GM23248 (cell line): Measurements from ENCODE around the gene PIP5K1B. TPM values are rescaled to one million over a fixed set of nuclear protein-coding genes. Genes with fewer than 3 reads are reported as not detected.

Source experiments
- DNase-seq: peaks from one replicate; pipeline ENCODE4 v3.0.0-alpha.2; 2015
- H2AFZ ChIP-seq: fragments of 200-600 bp; sonication (generic); 2 replicates; pipeline ENCODE4 v1.6.1; 2016; ENCODE audit warnings: antibody characterized with exemption
- H3F3A ChIP-seq: fragments of 200-600 bp; sonication (generic); 2 replicates; pipeline ENCODE4 v1.6.1; 2016; ENCODE audit warnings: mild to moderate bottlenecking, antibody characterized with exemption, mixed run types; ENCODE audit not compliant: insufficient read depth
- H3K27ac ChIP-seq: fragments of 200-600 bp; sonication (generic); 2 replicates; pipeline ENCODE4 v1.5.1; 2016; ENCODE audit warnings: mild to moderate bottlenecking
- H3K27me3 ChIP-seq: fragments of 200-600 bp; sonication (generic); replicated peaks from 2 replicates; pipeline ENCODE4 v1.6.1; 2016; ENCODE audit warnings: mild to moderate bottlenecking; ENCODE audit not compliant: insufficient read depth
- H3K36me3 ChIP-seq: fragments of 200-600 bp; sonication (generic); 2 replicates; pipeline ENCODE4 v1.6.1; 2016; ENCODE audit warnings: low read depth, mild to moderate bottlenecking
- H3K4me1 ChIP-seq: fragments of 200-600 bp; sonication (generic); 2 replicates; pipeline ENCODE4 v1.6.1; 2016; ENCODE audit warnings: mild to moderate bottlenecking; ENCODE audit not compliant: insufficient read depth
- H3K4me2 ChIP-seq: fragments of 200-600 bp; sonication (generic); one replicate; pipeline ENCODE4 v1.6.1; 2016; ENCODE audit warnings: mild to moderate bottlenecking; ENCODE audit not compliant: unreplicated experiment
- H3K4me3 ChIP-seq: fragments of 200-600 bp; sonication (generic); 2 replicates; pipeline ENCODE4 v1.5.1; 2016; ENCODE audit warnings: mild to moderate bottlenecking
- H3K79me2 ChIP-seq: fragments of 200-600 bp; sonication (generic); 2 replicates; pipeline ENCODE4 v1.6.1; 2016; ENCODE audit warnings: mild to moderate bottlenecking; ENCODE audit not compliant: insufficient read depth
- H3K9ac ChIP-seq: fragments of 200-600 bp; sonication (generic); 2 replicates; pipeline ENCODE4 v1.6.1; 2016; ENCODE audit warnings: mild to moderate bottlenecking
- H3K9me2 ChIP-seq: fragments of 200-600 bp; sonication (generic); 2 replicates; pipeline ENCODE4 v1.6.1; 2016; ENCODE audit warnings: mixed run types, mild to moderate bottlenecking, moderate library complexity; ENCODE audit not compliant: insufficient read depth
- H3K9me3 ChIP-seq: fragments of 200-600 bp; sonication (generic); one replicate; pipeline ENCODE4 v1.6.1; 2017; ENCODE audit warnings: low read depth
- H4K20me1 ChIP-seq: fragments of 200-600 bp; sonication (generic); 2 replicates; pipeline ENCODE4 v1.6.0; 2016; ENCODE audit not compliant: insufficient read depth
- EZH2 ChIP-seq: fragments of 200-600 bp; sonication (generic); IDR thresholded peaks from 2 replicates; pipeline ENCODE4 v1.6.1; 2018; ENCODE audit warnings: antibody characterized with exemption, mild to moderate bottlenecking; ENCODE audit not compliant: insufficient read depth, poor library complexity, severe bottlenecking
- EZH2phosphoT487 ChIP-seq: fragments of 200-600 bp; sonication (generic); IDR thresholded peaks from 2 replicates; pipeline ENCODE4 v1.6.1; 2018; ENCODE audit warnings: antibody characterized with exemption, moderate library complexity, mild to moderate bottlenecking, low read depth; ENCODE audit not compliant: insufficient read depth
- WGBS, 2 experiments: methylation state at CpG; one replicate each; pipeline ENCODE4 v1.1.6; 2015 to 2017; ENCODE audit warnings: low lambda C conversion rate in 2 of 2, low coverage in 1 of 2; ENCODE audit errors: missing lambda C conversion rate in 2 of 2; 5-methylcytosine and 5-hydroxymethylcytosine counted together
- in situ Hi-C: fragments of 300-500 bp; cut with MboI; formaldehyde crosslinking; loops from 2 replicates; pipeline ENCODE4 v1.15.0; 2020
- polyA plus RNA-seq: library from polyadenylated mRNA; unstranded; fragments of >200 nt; fragmentation: Nextera tagmentation; extraction: Ambion mirVana; gene quantifications from 2 replicates; pipeline ENCODE4 v1.2.1, GENCODE V29; 2016
- total RNA-seq: library from RNA; depleted of rRNA; stranded (reverse); fragments of >200 nt; shearing (Covaris generic); gene quantifications from 2 replicates; pipeline ENCODE4 v1.2.3, GENCODE V29; 2014

PIP5K1B gene
- total and polyA plus RNA-seq, 2 experiments from 2014 or later: not detected

DNA sequence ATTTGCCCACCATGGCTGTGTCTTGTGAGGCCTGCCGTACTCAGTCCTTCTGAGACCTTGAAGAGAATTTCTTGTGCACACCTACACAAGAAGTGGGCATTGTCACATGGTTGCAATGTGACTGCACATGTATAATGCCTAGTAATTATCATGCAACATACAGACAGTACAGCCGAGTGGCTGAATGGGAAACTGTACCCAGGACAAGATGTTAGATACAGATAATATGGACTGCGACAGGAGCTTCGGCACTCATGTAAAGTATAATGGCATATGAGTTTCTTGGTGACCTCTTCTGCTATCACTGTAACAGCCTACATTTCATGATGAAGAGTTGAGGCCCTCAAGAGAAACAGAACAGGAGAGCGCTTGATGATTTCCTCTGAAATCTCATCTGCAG, 313.7 kb downstream of the PIP5K1B start:
- H3K27ac ChIP-seq: no peak overlapping the region
- no peak overlapping the region for H3K9ac ChIP-seq
- H3K36me3 ChIP-seq: no peaks in the 10 kb centered on the region
- 47 to 48% methylated on average over 5 of the region's 5 CpGs for WGBS, 2 experiments
- peaks cover 14% of the 10 kb centered on the region for H3K27me3 ChIP-seq
- DNase-seq: no peak
- H2AFZ ChIP-seq: no peak overlapping the region
- H3K9me2 ChIP-seq: no peaks in the 10 kb centered on the region
- no peak overlapping the region for H3K4me2 ChIP-seq
- no peaks in the 10 kb centered on the region for H3K4me1 ChIP-seq
- no peaks in the 10 kb centered on the region for H4K20me1 ChIP-seq
- no peak overlapping the region for H3K4me3 ChIP-seq
- no peaks in the 10 kb centered on the region for H3F3A ChIP-seq
- no peaks in the 10 kb centered on the region for H3K9me3 ChIP-seq
- H3K79me2 ChIP-seq: no peaks in the 10 kb centered on the region
- no peak for TF ChIP-seq EZH2
- TF ChIP-seq EZH2phosphoT487: no peak
- in situ Hi-C loops: no loop called here

DNA sequence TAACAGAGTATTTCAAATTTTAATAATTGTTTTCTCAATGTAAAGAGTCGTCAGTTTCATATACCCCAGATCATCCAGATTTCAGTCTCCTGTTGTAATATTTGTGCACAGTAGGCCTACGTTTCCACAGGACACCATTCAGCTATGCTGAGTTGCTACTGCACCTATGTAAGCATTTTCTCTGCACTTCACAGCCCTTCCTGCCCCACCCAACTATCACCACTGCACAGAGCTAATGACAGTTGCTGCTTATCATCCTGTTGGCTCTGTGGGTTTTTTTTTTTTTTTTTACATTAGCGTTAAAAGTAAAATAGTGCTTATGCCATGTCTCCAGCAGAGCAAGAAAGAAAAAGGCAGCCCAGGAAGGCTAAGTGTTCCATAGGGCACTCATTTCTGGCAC, 314.8 kb downstream of the PIP5K1B start:
- Histone ChIP-seq H3K79me2 (no peaks in the 10 kb centered on the region), H3K36me3 (no peaks in the 10 kb centered on the region), H3K9me3 (no peaks in the 10 kb centered on the region), H3K27me3 (peaks cover 14% of the 10 kb centered on the region), H3K4me1 (no peaks in the 10 kb centered on the region), H3K4me3 (no peak overlapping the region), H3K9me2 (no peaks in the 10 kb centered on the region), H2AFZ (no peak overlapping the region), H4K20me1 (no peaks in the 10 kb centered on the region), H3K27ac (no peak overlapping the region), H3K4me2 (no peak overlapping the region), H3K9ac (no peak overlapping the region), H3F3A (no peaks in the 10 kb centered on the region)
- TF ChIP-seq EZH2phosphoT487 (no peak), EZH2 (no peak)
- in situ Hi-C loops: no loop called here
- DNase-seq: no peak
- WGBS, 2 experiments: 20 to 21% methylated on average over 3 of the region's 3 CpGs

DNA sequence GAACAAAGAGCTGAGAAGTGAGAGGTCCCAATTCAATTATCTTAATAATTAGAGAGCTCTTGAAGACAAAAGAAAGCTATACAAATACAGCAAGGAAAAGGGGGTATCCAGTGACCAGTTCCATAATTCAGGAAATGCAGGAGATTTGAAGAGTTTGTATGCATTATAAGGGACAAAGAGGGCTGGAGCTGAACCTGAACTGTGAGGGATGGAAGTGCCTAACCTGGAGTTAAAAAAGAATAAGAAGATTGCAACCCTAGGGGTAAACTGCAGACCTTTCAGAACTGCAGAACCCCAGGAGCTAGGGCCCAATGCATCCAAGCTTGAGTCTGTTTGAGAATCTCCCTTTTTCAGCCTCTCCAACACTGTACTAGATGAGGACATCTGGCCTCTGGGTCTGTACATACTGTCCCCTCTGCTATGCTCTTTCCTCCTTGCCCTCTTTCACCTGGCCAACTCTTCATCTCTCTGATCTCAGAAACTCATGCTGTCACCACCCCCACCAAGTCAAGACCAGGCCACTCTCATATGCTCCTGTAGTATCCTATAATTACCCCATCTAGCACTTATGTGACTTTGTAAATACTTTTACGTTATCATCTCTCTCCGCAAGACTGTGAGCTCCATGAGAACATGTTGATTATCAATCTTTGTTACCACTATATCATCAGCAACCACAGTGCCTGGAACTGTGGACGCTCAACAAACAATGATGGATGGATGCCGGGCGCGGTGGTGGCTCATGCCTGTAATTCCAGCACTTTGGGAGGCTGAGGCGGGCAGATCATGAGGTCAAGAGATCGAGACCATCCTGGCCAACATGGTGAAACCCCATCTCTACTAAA, 315.5 kb downstream of the PIP5K1B start:
- Histone ChIP-seq H3K27ac (no peak overlapping the region), H3K9me2 (no peaks in the 10 kb centered on the region), H3K27me3 (peaks cover 14% of the 10 kb centered on the region), H3K9me3 (no peaks in the 10 kb centered on the region), H2AFZ (no peak overlapping the region), H3K36me3 (no peaks in the 10 kb centered on the region), H3K79me2 (no peaks in the 10 kb centered on the region), H3K4me2 (no peak overlapping the region), H3K4me3 (no peak overlapping the region), H3F3A (no peaks in the 10 kb centered on the region), H3K9ac (no peak overlapping the region), H3K4me1 (no peaks in the 10 kb centered on the region), H4K20me1 (no peaks in the 10 kb centered on the region)
- in situ Hi-C loops: no loop called here
- 71 to 74% methylated on average over 8 of the region's 8 CpGs for WGBS, 2 experiments
- no peak for DNase-seq
- TF ChIP-seq EZH2phosphoT487: no peak
- no peak for TF ChIP-seq EZH2

DNA sequence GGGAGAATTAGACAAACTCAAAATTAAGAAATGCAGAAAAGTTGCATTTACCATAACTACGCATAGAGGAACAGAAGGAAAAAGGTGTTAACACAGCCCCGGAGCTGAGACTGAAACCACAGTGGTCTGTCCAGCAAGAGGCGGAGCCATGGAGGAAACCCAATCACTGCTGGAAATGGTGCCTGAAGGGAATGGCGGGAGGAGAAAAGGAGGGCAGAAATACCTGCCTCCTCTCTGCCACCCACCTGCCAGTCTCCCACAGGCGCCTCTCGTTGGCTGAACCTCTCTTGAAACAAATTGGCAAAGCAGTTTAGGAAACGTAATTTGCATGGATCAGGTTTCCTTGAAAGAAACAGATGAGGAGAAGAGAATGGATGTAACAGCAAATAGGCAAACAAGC, 318.6 kb downstream of the PIP5K1B start:
- in situ Hi-C loops: no loop called here
- WGBS, 2 experiments: 20 to 29% methylated on average over 7 of the region's 7 CpGs
- Histone ChIP-seq H4K20me1 (no peaks in the 10 kb centered on the region), H3K36me3 (no peaks in the 10 kb centered on the region), H3K27me3 (peaks cover 14% of the 10 kb centered on the region), H3F3A (no peaks in the 10 kb centered on the region), H3K9me3 (no peaks in the 10 kb centered on the region), H3K4me2 (no peak overlapping the region), H3K27ac (no peak overlapping the region), H3K9ac (no peak overlapping the region), H3K4me1 (no peaks in the 10 kb centered on the region), H3K9me2 (no peaks in the 10 kb centered on the region), H3K4me3 (no peak overlapping the region), H2AFZ (no peak overlapping the region), H3K79me2 (no peaks in the 10 kb centered on the region)
- no peak for DNase-seq
- TF ChIP-seq EZH2: no peak
- TF ChIP-seq EZH2phosphoT487: no peak
